ENCODE results near the gene ARHGEF6.

Gene ARHGEF6

DNA sequence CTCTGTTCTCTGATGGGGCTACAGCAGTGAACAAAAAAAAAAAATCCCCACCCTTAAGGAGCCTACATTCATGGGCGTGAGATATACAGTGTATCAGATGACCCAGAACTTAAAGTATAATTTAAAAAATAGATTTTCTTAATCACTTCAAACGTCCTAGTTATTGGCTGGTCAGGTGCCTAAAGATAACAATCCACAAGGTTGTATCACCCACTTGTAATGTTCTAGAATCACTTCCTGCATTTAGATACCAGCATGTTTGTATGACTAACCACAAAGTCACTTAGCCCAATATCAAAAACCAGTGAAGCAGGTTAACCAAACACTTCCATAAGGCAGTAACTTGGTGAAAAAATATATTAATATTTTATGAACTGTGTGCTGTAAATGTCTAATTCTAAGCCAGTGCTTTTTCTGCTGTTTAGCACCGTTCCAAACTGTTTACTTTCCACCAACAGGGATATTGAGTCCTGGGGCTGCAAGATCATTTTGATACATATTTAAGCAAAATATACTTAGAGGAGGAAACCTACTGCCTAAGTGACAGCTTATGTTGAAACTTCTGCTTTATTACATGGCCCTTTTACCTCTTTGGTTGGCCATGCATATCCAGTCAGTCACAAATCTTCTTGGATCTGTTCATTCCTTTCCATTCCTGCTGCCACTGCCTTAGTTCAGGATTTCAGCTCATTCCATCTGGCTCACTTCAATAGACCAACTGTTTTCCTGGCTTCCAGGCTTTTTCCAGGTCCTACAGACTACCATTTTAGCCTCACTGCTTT, 89.5 kb downstream of the ARHGEF6 start:
- no peak for DNase-seq

DNA sequence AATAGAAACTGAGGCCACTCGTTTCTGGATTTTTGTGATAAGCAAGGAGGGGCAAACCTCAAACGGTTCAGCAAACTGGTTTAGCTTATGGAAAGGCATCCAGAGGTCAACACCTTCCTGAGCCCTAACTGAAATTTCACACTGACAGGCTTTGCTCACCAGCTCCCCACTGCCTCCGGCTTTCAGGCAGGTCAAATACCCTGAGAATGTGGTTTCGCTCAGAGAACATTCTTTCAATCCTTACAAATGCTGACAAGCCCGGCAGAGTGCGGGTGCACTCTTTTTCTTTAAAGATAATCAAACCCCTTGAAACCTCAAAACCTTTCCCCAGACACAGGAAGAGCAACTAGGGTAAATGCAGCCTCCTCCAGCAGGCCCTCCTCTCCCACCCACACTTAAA, 91.3 kb downstream of the ARHGEF6 start:
- no peak for DNase-seq

- no peak for DNase-seq
Observed at GRCh38 chrX:136687457-136687856, 93.3 kb downstream of the ARHGEF6 start.

DNA sequence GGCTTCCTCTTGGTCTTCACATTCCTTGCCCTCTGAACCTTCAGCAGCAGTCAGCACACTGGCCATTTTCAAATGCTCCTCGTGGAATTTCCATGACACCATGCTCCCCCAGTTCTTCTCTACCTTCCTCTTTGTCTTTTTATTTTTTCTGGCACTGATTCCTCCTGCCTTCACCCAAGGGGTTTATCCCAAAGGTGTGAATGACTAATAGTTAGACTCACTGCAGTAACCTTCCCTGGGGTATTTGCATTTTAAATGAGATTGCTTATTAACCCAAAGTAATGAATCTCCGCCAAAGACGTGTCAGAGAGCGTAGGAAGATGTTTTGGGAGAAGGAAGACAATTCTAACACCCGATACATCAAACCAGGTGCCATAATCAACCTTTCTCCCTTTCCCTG, 96.6 kb downstream of the ARHGEF6 start:
- DNase-seq = no peak

GRCh38 chrX:136679531-136679930, 101.2 kb downstream of the ARHGEF6 start:
- DNase-seq = no peak

- DNase-seq = no peak
Observed at GRCh38 chrX:136674270-136674985, 106.3 kb downstream of the ARHGEF6 start.

DNA sequence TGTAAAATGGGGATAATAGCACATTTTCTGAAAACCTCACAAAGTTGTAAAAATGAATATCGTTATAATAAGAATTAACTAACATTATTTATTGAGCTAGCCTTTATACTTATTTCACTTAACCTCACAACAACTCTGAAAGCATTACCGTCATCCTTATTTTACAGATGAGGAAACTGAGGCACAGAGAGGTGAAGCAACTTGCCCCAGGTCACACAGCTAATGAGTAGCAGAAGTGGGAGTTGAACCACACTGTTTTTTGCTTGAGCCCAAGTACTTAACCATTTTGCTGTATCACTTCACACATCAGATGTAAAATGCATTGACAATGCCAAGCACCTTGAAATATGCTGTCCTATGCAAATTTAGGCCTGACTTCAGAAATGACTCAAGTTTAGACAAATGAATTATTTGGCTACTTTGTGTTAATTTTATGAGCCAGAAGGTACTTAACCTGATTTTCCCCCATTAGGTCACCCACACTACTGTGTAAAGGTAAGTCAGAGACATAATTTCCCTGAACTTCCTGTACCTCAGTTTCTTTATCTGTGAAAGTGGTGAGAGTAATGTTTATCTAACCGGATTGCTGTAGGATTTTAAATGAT, 109.6 kb downstream of the ARHGEF6 start:
- no peak for DNase-seq

- DNase-seq = no peak
Observed at GRCh38 chrX:136667446-136668168, 113.1 kb downstream of the ARHGEF6 start.

DNA sequence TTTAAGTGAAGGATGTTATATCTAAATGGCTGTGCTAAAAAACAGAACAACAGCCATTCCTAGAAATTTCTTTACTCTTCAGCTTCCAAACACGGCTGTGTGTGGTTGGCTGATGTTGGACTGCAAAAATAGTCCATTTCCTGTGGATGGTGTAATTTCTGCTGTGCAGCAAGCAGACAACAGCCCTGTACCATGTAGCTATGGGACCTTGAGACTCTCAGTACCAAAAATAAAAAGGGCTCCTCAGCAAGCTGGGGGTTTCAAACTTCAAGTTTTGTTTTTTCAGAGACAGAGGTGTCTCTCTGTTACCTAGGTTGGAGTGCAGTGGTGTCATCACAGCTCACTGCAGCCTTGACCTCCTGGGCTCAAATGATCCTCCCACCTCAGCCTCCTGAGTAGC, 114.6 kb downstream of the ARHGEF6 start:
- no peak for DNase-seq

- no peak for DNase-seq
Observed at GRCh38 chrX:136665258-136665900, 115.4 kb downstream of the ARHGEF6 start.

GRCh38 chrX:136662976-136663375, 117.8 kb downstream of the ARHGEF6 start:
- no peak for DNase-seq

GRCh38 chrX:136662104-136662503, 118.6 kb downstream of the ARHGEF6 start:
- no peak for DNase-seq

GRCh38 chrX:136660896-136661295, 119.8 kb downstream of the ARHGEF6 start:
- no peak for DNase-seq

DNA sequence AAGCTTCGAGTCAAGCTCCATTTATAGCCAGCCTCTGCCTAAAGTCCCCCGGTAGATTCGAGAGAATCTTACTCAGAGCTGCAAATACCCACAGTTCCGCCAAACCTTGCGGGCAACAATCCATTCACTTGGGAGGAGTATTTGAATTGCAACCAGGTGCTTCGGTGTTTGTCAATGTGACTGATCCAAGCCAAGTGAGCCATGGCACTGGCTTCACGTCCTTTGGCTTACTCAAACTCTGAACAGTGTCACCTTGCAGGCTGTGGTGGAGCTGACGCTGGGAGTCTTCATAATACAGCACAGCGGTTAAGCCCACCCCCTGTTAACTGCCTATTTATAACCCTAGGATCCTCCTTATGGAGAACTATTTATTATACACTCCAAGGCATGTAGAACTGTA, 121.6 kb downstream of the ARHGEF6 start:
- no peak for DNase-seq

DNA sequence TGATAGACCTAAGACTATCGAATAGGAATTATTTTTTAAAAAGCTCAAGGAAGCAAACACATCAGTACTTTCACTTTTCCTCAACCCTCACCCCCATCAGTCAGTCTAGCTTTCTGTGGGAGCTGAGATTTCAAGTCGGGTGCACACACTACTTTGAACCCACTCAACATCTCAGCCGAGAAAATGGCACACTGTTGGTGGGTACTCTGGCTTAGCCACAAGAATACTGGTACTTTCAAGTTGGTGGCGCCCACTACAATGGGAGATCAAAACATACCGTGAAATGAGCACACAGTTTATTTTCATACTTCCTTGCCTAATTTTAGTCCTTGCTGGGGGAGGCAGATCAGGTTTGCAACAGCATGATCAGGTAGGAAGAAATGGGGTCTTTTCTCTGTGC, 122.6 kb downstream of the ARHGEF6 start:
- no peak for DNase-seq

GRCh38 chrX:136656361-136656964, 124.3 kb downstream of the ARHGEF6 start:
- no peak for DNase-seq

DNA sequence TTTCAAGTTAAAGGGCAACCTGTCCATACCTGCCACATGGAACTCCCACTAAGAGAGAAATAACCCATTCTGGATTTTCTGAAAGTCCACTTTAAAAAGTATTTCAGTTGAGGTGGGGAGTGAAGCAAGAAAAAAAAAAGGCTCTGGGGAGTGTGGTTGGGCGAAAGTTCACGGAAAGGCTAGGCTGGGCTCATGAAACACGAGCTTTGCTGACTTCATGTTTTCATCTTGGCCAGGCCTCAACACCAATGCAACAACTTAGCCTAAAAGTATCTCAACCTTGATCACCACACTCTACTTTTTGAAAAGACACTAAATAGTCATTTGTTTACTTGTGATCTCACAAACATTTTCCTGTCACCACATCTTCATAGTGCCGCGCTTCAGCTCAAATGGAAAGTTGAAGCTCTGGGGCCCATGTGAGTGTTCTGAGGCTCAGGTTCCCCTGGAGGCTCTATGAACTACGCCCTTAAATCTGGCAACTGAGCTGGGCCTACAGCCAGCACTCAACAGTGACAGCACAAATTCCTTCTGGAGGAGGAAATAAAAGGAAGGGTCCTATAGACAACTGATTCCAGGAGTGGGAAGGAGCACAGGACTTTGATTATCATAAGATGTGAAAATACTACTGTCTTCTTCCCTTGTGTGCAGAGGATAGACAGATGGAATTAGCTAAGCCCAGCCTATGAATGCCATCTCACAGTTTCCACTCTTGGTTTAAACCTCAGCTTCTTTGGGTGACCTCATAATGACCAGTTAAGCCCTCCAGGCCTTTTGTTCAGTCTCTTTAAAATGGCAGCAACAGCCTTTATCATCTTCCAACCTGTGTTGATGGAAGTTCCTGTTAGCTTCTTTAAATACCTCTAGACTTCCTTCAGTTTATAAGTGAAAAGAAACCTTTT, 127.7 kb downstream of the ARHGEF6 start:
- no peak for DNase-seq

- DNase-seq = no peak
Observed at GRCh38 chrX:136650811-136651210, 129.9 kb downstream of the ARHGEF6 start.

- no peak for DNase-seq
Observed at GRCh38 chrX:136647677-136648360, 132.9 kb downstream of the ARHGEF6 start, which contains the start of gene CD40LG. TSS of gene CD40LG (plus strand) at chrX:136648158. CDS start at chrX:136648249, 91 bp downstream.

GRCh38 chrX:136646602-136647239, 134.0 kb downstream of the ARHGEF6 start:
- no peak for DNase-seq
